ENCODE data around the gene ADTRP. TPM values are rescaled to one million over a fixed set of nuclear protein-coding genes. Genes with fewer than 3 reads are reported as not detected.
"Not testable (repeated sequence)": the region's sequence is repeated elsewhere in the genome, so short reads cannot be mapped to it uniquely, and the experiment has no call there.

The ADTRP gene
- total RNA-seq, 4 donors from 2014 or later = 0.66 to 0.92 TPM; not detected in 2

DNA sequence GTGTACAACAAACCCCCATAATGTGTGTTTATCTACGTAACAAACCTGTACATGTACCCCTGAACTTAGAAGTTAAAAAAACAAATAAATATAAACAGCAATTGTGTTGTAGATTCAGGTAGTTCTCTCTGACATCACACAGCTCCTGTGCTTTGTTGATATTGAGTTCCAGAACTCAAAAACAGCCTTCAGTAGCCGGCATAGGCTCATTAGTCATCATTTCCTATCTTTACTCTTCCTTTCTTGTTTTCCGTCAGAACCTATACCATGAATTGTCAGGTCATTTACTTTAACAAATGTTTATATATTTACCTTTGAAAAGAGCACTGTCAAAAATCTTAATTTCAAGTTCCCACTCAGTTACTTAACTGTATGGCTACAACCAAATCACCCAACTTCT, 88.8 kb downstream of the ADTRP start:
- Histone ChIP-seq H3K27ac (replicated peaks in 1 of 4) (no peak overlapping the region), H3K27me3 (no peaks in the 10 kb centered on the region), H3K4me3 (no peak overlapping the region), H3K9me3 (peaks cover 0 to 5% (median 0%) of the 10 kb centered on the region in 4 donors), H3K4me1 (no peaks in the 10 kb centered on the region), H3K36me3 (no peaks in the 10 kb centered on the region)
- DNase-seq (ENCODE audit: extremely low spot score) = no peak
- intact Hi-C loops (cut with DNase I) = no loop called here
- WGBS = 90% methylated on average over 3 of the region's 3 CpGs
- TF ChIP-seq EP300 (IDR thresholded peaks at IDR 0.05) = no peak
- TF ChIP-seq, protein P1, sequence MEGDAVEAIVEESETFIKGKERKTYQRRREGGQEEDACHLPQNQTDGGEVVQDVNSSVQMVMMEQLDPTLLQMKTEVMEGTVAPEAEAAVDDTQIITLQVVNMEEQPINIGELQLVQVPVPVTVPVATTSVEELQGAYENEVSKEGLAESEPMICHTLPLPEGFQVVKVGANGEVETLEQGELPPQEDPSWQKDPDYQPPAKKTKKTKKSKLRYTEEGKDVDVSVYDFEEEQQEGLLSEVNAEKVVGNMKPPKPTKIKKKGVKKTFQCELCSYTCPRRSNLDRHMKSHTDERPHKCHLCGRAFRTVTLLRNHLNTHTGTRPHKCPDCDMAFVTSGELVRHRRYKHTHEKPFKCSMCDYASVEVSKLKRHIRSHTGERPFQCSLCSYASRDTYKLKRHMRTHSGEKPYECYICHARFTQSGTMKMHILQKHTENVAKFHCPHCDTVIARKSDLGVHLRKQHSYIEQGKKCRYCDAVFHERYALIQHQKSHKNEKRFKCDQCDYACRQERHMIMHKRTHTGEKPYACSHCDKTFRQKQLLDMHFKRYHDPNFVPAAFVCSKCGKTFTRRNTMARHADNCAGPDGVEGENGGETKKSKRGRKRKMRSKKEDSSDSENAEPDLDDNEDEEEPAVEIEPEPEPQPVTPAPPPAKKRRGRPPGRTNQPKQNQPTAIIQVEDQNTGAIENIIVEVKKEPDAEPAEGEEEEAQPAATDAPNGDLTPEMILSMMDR (IDR thresholded peaks at IDR 0.05) = no peak
- no peak for TF ChIP-seq POLR2A (IDR thresholded peaks at IDR 0.05; ENCODE audit: low read depth)
- TF ChIP-seq POLR2AphosphoS5 (IDR thresholded peaks at IDR 0.05) = no peak

DNA sequence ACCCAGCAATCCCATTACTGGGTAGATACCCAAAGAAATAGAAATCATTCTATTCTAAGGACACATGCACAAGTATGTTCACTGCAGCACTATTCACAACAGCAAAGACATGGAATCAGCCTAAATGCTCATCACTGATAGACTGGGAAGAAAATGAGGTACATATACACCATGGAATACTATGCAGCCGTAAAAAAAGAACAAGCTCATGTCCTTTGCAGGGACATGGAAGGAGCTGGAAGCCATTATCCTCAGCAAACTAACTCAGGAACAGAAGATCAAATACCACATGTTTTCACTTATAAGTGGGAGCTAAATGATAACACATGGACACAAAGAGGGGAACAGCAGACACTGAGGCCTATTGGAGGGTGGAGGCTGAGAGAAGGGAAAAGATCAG, 89.2 kb downstream of the ADTRP start:
- H3K9me3 ChIP-seq; H3K27ac ChIP-seq (replicated peaks in 1 of 4); H3K4me3 ChIP-seq; H3K27me3 ChIP-seq; DNase-seq (ENCODE audit: extremely low spot score); H3K4me1 ChIP-seq; H3K36me3 ChIP-seq; intact Hi-C loops (cut with DNase I): not testable (repeated sequence)
- 100% methylated on average over 1 of the region's 1 CpG for WGBS

DNA sequence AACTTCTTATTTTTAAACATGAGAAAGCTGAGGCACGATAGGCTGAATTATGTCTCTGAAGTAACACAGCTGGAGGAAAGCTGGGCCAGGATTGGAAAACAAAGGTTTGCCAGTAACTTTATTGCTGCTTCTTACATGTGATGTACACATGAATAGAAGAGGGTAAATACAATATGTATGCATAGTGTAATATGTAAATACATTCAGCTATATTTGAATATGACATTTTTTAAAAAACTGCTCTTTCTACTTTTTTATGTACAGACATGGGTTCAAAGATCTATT, 90.2 kb downstream of the ADTRP start:
- DNase-seq (ENCODE audit: extremely low spot score) = no peak
- Histone ChIP-seq H3K36me3 (no peaks in the 10 kb centered on the region), H3K27ac (replicated peaks in 1 of 4) (no peak overlapping the region), H3K4me1 (no peaks in the 10 kb centered on the region), H3K27me3 (no peaks in the 10 kb centered on the region), H3K9me3 (peaks cover 0 to 5% (median 0%) of the 10 kb centered on the region in 4 donors), H3K4me3 (no peak overlapping the region)
- intact Hi-C loops (cut with DNase I) = no loop called here
- WGBS = 81% methylated on average over 1 of the region's 1 CpG
- TF ChIP-seq EP300 (IDR thresholded peaks at IDR 0.05) (no peak), POLR2A (IDR thresholded peaks at IDR 0.05; ENCODE audit: low read depth) (no peak), POLR2AphosphoS5 (IDR thresholded peaks at IDR 0.05) (no peak)
- TF ChIP-seq, protein P1 (IDR thresholded peaks at IDR 0.05) = no peak

DNA sequence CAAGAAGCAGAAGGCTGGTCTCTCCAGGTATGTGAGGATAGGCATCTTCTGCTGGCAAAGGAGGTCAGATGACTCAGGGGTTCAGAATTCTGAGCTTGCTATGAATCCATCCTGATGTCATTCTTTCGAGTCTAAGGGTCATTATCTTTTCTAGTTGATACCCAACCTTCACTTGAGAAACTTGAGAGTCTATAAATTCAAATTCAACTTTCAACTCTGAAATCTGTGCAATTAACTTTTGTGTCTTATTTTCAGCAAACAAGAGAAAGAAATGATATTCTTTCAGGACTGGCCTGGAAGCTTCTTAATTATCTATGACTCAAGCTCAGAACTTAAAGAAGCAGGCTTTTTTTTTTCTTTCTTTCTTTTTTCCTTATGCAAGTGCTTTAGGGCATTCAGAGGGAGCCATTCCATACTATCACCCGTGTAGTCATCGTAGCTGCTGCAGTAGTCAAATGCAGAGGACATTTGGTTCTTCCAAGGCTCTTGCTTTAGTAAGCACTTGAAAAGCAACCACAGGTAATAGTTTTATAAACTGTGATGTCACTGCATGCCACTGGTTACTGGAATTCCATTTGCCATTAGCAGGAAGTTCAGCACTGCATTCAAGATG, 93.0 kb downstream of the ADTRP start:
- H3K27me3 ChIP-seq = no peaks in the 10 kb centered on the region
- no peak overlapping the region for H3K4me3 ChIP-seq
- H3K36me3 ChIP-seq = no peaks in the 10 kb centered on the region
- TF ChIP-seq EP300 (IDR thresholded peaks at IDR 0.05) = no peak
- TF ChIP-seq POLR2AphosphoS5 (IDR thresholded peaks at IDR 0.05) = no peak
- TF ChIP-seq POLR2A (IDR thresholded peaks at IDR 0.05; ENCODE audit: low read depth) = no peak
- TF ChIP-seq, protein P1 (IDR thresholded peaks at IDR 0.05) = no peak
- WGBS = 81% methylated on average over 3 of the region's 3 CpGs
- DNase-seq (ENCODE audit: extremely low spot score) = no peak
- intact Hi-C loops (cut with DNase I) = no loop called here
- peaks cover 0 to 14% (median 4%) of the 10 kb centered on the region in 4 donors for H3K4me1 ChIP-seq
- no peak overlapping the region for H3K27ac ChIP-seq (replicated peaks in 1 of 4)
- no peaks in the 10 kb centered on the region for H3K9me3 ChIP-seq

DNA sequence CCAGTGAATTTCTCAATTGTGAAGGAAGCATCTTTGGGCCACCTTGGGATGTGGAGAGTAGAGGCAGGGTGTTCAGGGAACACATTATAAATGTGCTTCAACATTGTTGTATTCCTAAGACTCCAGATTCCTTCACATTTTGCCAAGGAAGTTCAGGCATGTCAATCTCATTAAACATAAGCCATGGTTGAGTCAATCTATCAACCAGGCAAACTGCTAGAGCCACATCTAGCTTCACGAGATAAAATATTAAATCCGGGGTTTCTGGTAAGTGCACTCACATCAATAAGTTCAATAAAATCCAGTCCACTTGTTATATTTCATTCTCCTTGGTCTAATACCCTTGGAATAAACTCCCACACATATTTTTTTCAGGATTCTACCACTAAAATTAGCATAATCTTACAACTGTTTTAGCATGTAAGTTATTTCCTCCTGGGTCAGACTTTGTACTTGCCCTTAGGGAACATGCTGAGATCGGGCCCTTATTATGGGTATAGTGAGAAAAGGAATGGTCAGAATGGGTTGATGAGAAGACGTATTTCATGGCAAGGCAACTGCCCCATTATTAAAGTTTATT, 93.6 kb downstream of the ADTRP start:
- Histone ChIP-seq H3K4me1 (peaks cover 0 to 14% (median 4%) of the 10 kb centered on the region in 4 donors), H3K27ac (replicated peaks in 1 of 4) (no peak overlapping the region), H3K4me3 (no peak overlapping the region), H3K36me3 (no peaks in the 10 kb centered on the region), H3K27me3 (no peaks in the 10 kb centered on the region), H3K9me3 (no peaks in the 10 kb centered on the region)
- 86% methylated on average over 4 of the region's 4 CpGs for WGBS
- TF ChIP-seq POLR2AphosphoS5 (IDR thresholded peaks at IDR 0.05) = no peak
- TF ChIP-seq POLR2A (IDR thresholded peaks at IDR 0.05; ENCODE audit: low read depth) = no peak
- no peak for TF ChIP-seq EP300 (IDR thresholded peaks at IDR 0.05)
- TF ChIP-seq, protein P1 (IDR thresholded peaks at IDR 0.05) = no peak
- no peak for DNase-seq (ENCODE audit: extremely low spot score)
- intact Hi-C loops (cut with DNase I) = no loop called here

Data from esophagus muscularis mucosa (tissue), 4 donors.